GM12878 (cell line): ENCODE data around the gene ZC3H10. TPM values are rescaled to one million over a fixed set of nuclear protein-coding genes. Genes with fewer than 3 reads are reported as not detected.

ENCODE experiments used
- ASH2L ChIP-seq: fragments of 300-600, 200-600 bp; sonication (generic); IDR thresholded peaks from 2 replicates; pipeline ENCODE4 v1.6.1; 2017; ENCODE audit warnings: low read depth, mild to moderate bottlenecking, borderline replicate concordance
- CBX3 ChIP-seq: fragments of 200-600 bp; sonication (generic); IDR thresholded peaks from 2 replicates; pipeline ENCODE4 v1.6.1; 2016; ENCODE audit warnings: low read depth, borderline replicate concordance
- CREB1 ChIP-seq: IDR thresholded peaks from 2 replicates; pipeline ENCODE4 v1.6.1; 2012; ENCODE audit warnings: low read depth, mild to moderate bottlenecking, inconsistent platforms
- CUX1 ChIP-seq: IDR thresholded peaks from 2 replicates; pipeline ENCODE4 v1.6.1; 2012; ENCODE audit warnings: improper control_type of control experiment, low read depth, low read length; ENCODE audit not compliant: insufficient replicate concordance
- EED ChIP-seq: sonication (generic); IDR thresholded peaks from 2 replicates; pipeline ENCODE4 v1.6.1; 2016; ENCODE audit warnings: antibody characterized with exemption, low read depth
- ESRRA ChIP-seq: IDR thresholded peaks from 2 replicates; pipeline ENCODE4 v1.6.1; 2012; ENCODE audit warnings: mild to moderate bottlenecking, low read length, improper control_type of control experiment
- FOXM1 ChIP-seq: IDR thresholded peaks from 2 replicates; pipeline ENCODE4 v1.6.1; 2012; ENCODE audit warnings: low read depth, mild to moderate bottlenecking, inconsistent platforms, low read length, moderate library complexity
- HDAC6 ChIP-seq: fragments of 200-600 bp; sonication (generic); IDR thresholded peaks from one replicate; pipeline ENCODE4 v1.8.0; 2017; ENCODE audit warnings: antibody characterized with exemption; ENCODE audit not compliant: unreplicated experiment
- IKZF1 ChIP-seq: fragments of 450-650 bp; conservative IDR thresholded peaks from 2 replicates; pipeline ENCODE4 v1.6.1; 2017; ENCODE audit warnings: antibody characterized with exemption, mild to moderate bottlenecking
- KDM1A ChIP-seq: fragments of 200-600 bp; sonication (generic); IDR thresholded peaks from 2 replicates; pipeline ENCODE4 v1.6.1; 2016; ENCODE audit warnings: borderline replicate concordance
- MXI1 ChIP-seq: fragments of 150-350 bp; IDR thresholded peaks from 2 replicates; pipeline ENCODE4 v1.6.1; 2011; ENCODE audit warnings: low read depth, mild to moderate bottlenecking, inconsistent platforms, low read length, improper control_type of control experiment
- MYB ChIP-seq: fragments of 150-350 bp; IDR thresholded peaks from 2 replicates; pipeline ENCODE4 v1.6.1; 2014; ENCODE audit warnings: mild to moderate bottlenecking, low read depth, low read length, borderline replicate concordance
- RFX5 ChIP-seq: IDR thresholded peaks from 2 replicates; pipeline ENCODE4 v1.6.1; 2011; ENCODE audit warnings: low read depth, low read length, improper control_type of control experiment
- SIN3A ChIP-seq: IDR thresholded peaks from 2 replicates; pipeline ENCODE4 v1.6.1; 2012; ENCODE audit warnings: low read depth, low read length, improper control_type of control experiment
- SPI1 ChIP-seq: IDR thresholded peaks from 2 replicates; pipeline ENCODE4 v1.6.1; 2011; ENCODE audit warnings: low read depth, mild to moderate bottlenecking, low read length, moderate library complexity, borderline replicate concordance; ENCODE audit not compliant: insufficient read depth
- TAF1 ChIP-seq: IDR thresholded peaks from 2 replicates; pipeline ENCODE4 v1.6.1; 2011; ENCODE audit warnings: mild to moderate bottlenecking, low read depth, low read length, borderline replicate concordance
- YBX1 ChIP-seq: fragments of 450-650 bp; IDR thresholded peaks from 2 replicates; pipeline ENCODE4 v1.6.1; 2016; ENCODE audit warnings: antibody characterized with exemption
- polyA plus RNA-seq, 11 experiments: library from polyadenylated mRNA; depleted of rRNA in 4 of 11; unstranded in 6 of 11; stranded (reverse) in 5 of 11; fragments of >200 nt; fragmentation: Nextera tagmentation in 4 of 11; fragmentation: Illumina TruSeq in 1 of 11; extraction: Ambion mirVana in 4 of 11; extraction: Trizol in 1 of 11; gene quantifications; 1 replicate in 1 of 11; 2 replicates in 10 of 11; pipeline versions ENCODE4 v1.2.1 to v1.2.3, GENCODE V29; 2011 to 2016; ENCODE audit warnings: inconsistent platforms in 2 of 11, missing spikeins in 2 of 11, low read depth in 1 of 11
- total RNA-seq, 4 experiments: library from RNA; depleted of rRNA in 3 of 4; stranded (reverse); fragments of >200 nt in 3 of 4; fragmentation: Illumina TruSeq in 1 of 4; extraction: Trizol in 1 of 4; gene quantifications; 2 replicates each; pipeline versions ENCODE4 v1.2.1 to v1.2.3, GENCODE V29; 2013 to 2021
- TF ChIP-seq, protein P1 (sequence below): IDR thresholded peaks from 2 replicates; pipeline ENCODE4 v1.6.1; 2012; ENCODE audit warnings: low read depth, low read length, improper control_type of control experiment
- TF ChIP-seq, protein P2 (sequence below): fragments of 150-350 bp; IDR thresholded peaks from 2 replicates; pipeline ENCODE4 v1.6.1; 2014; ENCODE audit warnings: mild to moderate bottlenecking, low read depth, low read length

The ZC3H10 gene
- total and polyA plus RNA-seq, 10 of the 15 experiments (the other 5 are each of a cell fraction or from before 2014, with no cell fraction given) = 0.56 to 6.4 (median 3.7) TPM

DNA sequence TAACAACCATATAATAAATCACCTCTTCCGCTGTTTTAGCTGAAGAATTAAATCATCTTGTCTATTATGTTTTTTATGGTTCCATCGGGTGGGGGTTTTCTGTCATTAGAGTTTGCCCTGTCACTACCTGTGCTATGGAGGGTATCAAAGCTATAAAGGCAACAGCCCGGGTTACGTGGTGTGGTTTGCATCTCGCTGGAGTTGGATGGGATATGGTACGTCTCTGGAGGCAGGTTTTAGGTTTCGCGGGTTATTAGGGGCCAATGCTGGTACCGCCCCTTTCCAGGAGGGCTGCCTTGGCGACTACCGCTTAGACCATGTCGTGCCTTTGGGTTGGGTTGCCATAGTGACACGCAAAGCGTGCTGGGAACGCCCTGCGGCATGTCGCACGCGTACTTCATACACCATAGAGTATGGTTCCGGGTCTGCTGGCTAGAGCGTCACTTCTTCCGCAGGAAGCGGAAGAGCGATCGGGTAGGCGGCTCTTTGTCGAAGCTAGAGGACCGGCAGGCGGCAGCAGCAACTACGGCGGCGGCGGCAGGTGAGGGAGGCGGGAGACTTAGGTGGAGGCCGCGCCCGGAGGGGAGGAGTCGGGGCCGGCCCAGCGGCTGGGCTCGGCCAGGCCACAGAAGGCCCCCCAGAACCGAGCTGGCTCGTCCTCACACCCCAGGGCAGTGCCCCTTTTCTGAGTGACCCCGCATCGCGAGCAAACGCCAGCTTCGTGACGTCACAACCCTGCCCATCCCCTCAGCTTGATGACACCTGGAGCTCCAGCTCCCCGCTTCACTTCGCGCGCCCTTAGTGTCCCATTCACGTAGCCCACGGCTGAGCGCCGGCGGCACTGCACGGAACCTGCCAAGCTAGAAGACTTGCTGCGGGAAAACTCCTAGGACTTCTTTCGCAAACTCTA, at the start of gene ZC3H10 (continued):
- TF ChIP-seq, protein P1, sequence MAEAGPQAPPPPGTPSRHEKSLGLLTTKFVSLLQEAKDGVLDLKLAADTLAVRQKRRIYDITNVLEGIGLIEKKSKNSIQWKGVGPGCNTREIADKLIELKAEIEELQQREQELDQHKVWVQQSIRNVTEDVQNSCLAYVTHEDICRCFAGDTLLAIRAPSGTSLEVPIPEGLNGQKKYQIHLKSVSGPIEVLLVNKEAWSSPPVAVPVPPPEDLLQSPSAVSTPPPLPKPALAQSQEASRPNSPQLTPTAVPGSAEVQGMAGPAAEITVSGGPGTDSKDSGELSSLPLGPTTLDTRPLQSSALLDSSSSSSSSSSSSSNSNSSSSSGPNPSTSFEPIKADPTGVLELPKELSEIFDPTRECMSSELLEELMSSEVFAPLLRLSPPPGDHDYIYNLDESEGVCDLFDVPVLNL = peak; percentile 84
- TF ChIP-seq CBX3 (no peak), RFX5 (no peak; the same call in 1 of the 2 replicates), ASH2L (no peak), MXI1 (peak; percentile 99), SPI1 (peak; percentile 53; the same call in 1 of the 2 replicates), IKZF1 (peak; percentile 98), KDM1A (no peak), FOXM1 (peak; percentile 86), CREB1 (peak; percentile 93), YBX1 (no peak), TAF1 (peak; percentile 62; the same call in 1 of the 2 replicates), EED (no peak), ESRRA (peak; percentile 72; the same call in 1 of the 2 replicates), SIN3A (peak; percentile 94), MYB (peak; percentile 81), CUX1 (no peak), HDAC6 (no peak)
- TF ChIP-seq, protein P2, sequence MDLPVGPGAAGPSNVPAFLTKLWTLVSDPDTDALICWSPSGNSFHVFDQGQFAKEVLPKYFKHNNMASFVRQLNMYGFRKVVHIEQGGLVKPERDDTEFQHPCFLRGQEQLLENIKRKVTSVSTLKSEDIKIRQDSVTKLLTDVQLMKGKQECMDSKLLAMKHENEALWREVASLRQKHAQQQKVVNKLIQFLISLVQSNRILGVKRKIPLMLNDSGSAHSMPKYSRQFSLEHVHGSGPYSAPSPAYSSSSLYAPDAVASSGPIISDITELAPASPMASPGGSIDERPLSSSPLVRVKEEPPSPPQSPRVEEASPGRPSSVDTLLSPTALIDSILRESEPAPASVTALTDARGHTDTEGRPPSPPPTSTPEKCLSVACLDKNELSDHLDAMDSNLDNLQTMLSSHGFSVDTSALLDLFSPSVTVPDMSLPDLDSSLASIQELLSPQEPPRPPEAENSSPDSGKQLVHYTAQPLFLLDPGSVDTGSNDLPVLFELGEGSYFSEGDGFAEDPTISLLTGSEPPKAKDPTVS = 0 out of 2 replicates have a peak, but pooled peaks have one; percentile 54
